ENCODE results near the gene CACNB4. TPM values are rescaled to one million over a fixed set of nuclear protein-coding genes. Genes with fewer than 3 reads are reported as not detected.

The CACNB4 gene
- total and polyA plus RNA-seq, 9 of the 15 experiments (the other 6 are each of a cell fraction or from before 2014, with no cell fraction given): 0.01 to 0.20 (median 0.04) TPM; not detected in 1

DNA sequence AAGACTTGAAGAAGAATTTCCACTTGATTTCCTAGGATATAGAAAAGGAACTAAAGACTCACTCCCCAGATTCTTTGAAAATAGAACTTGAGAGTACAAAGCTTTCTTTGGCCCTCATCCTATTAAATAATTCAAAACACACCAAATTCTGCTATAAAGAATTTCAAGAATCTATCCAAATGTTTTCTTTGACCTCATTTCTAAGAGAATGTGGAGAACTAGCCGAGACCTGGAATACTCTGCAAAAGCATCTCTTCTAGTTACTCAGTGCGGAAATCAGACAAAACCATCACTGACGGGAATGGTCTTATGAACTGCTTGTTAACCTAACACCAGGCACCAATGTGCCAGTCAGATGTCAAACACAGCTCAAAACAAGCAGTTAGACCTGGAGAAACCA, 226.4 kb downstream of the CACNB4 start:
- Histone ChIP-seq H3K79me2 (ENCODE audit: control insufficient read depth, insufficient read depth, low read length) (no peaks in the 10 kb centered on the region), H3K4me1 (replicated peaks in 1 of 2; ENCODE audit: control insufficient read depth in 2 of 2, insufficient read depth in 2 of 2, low read length in 2 of 2) (no peaks in the 10 kb centered on the region), H3K36me3 (ENCODE audit: control insufficient read depth, insufficient read depth, low read length) (no peaks in the 10 kb centered on the region), H3K27me3 (ENCODE audit: control insufficient read depth in 2 of 2, insufficient read depth in 2 of 2, low read length in 2 of 2) (peaks cover 25 to 31% of the 10 kb centered on the region in 2 experiments), H2AFZ (ENCODE audit: low read depth, low read length) (no peak overlapping the region), H3K4me2 (ENCODE audit: insufficient read depth, low read length) (no peak overlapping the region), H3K4me3 (no peak overlapping the region), H3K9ac (ENCODE audit: insufficient read depth in 1 of 2, low read depth in 2 of 2, low read length in 2 of 2) (no peak overlapping the region), H3K9me3 (replicated peaks; ENCODE audit: control insufficient read depth, insufficient read depth, low read depth, low read length) (no peaks in the 10 kb centered on the region), H3K9me1 (ENCODE audit: control insufficient read depth, insufficient read depth, low read length) (no peaks in the 10 kb centered on the region), H3K27ac (ENCODE audit: extremely low read depth, low read depth, low read length) (no peak overlapping the region), H4K20me1 (replicated peaks; ENCODE audit: control insufficient read depth, insufficient read depth, low read length) (no peaks in the 10 kb centered on the region)
- CTCF ChIA-PET (ENCODE audit: low intra/inter-chr PET ratio): no interaction called here
- 3% methylated on average over 3 of the region's 3 CpGs for WGBS (ENCODE audit: insufficient coverage, low coverage, missing lambda C conversion rate)
- ATAC-seq: no peak
- intact Hi-C loops (cut with micrococcal nuclease): no loop called here
- no TSS peak for BruUV-seq (replicated peaks)
- FAIRE-seq: no peak
- POLR2A ChIA-PET: no interaction called here
- TF ChIP-seq ZNF785 (CRISPR knock-in tag; IDR thresholded peaks at IDR 0.05): no peak
- no peak for TF ChIP-seq DNMT1 (IDR thresholded peaks at IDR 0.05)
- TF ChIP-seq CBFA2T2 (conservative IDR thresholded peaks at IDR 0.05): no peak
- TF ChIP-seq, protein P1, sequence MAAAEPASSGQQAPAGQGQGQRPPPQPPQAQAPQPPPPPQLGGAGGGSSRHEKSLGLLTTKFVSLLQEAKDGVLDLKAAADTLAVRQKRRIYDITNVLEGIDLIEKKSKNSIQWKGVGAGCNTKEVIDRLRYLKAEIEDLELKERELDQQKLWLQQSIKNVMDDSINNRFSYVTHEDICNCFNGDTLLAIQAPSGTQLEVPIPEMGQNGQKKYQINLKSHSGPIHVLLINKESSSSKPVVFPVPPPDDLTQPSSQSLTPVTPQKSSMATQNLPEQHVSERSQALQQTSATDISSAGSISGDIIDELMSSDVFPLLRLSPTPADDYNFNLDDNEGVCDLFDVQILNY (CRISPR knock-in tag; IDR thresholded peaks at IDR 0.05): no peak
- TF ChIP-seq, protein P2, sequence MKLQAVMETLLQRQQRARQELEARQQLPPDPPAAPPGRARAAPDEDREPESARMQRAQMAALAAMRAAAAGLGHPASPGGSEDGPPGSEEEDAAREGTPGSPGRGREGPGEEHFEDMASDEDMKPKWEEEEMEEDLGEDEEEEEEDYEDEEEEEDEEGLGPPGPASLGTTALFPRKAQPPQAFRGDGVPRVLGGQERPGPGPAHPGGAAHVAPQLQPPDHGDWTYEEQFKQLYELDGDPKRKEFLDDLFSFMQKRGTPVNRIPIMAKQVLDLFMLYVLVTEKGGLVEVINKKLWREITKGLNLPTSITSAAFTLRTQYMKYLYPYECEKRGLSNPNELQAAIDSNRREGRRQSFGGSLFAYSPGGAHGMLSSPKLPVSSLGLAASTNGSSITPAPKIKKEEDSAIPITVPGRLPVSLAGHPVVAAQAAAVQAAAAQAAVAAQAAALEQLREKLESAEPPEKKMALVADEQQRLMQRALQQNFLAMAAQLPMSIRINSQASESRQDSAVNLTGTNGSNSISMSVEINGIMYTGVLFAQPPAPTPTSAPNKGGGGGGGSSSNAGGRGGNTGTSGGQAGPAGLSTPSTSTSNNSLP (IDR thresholded peaks at IDR 0.05; ENCODE audit: borderline replicate concordance, low read depth, low read length): no peak
- TF ChIP-seq KLF16 (IDR thresholded peaks at IDR 0.05): no peak
- no peak for TF ChIP-seq ZSCAN29 (IDR thresholded peaks at IDR 0.05)
- no peak for TF ChIP-seq SUPT5H (IDR thresholded peaks at IDR 0.05)
- TF ChIP-seq ELF4 (CRISPR knock-in tag; IDR thresholded peaks at IDR 0.05): no peak
- TF ChIP-seq HNRNPK (IDR thresholded peaks at IDR 0.05; ENCODE audit: low read depth, low read length, poor library complexity, severe bottlenecking): no peak
- no peak for TF ChIP-seq CCAR2 (IDR thresholded peaks at IDR 0.05; ENCODE audit: low read depth, low read length)
- no peak for TF ChIP-seq FOXA3 (CRISPR knock-in tag; conservative IDR thresholded peaks at IDR 0.05 in 1 of 2, IDR thresholded peaks at IDR 0.05 in 1 of 2)
- no peak for TF ChIP-seq NELFE (IDR thresholded peaks at IDR 0.05; ENCODE audit: insufficient read depth, insufficient read length)
- TF ChIP-seq ZNF436 (CRISPR knock-in tag; IDR thresholded peaks at IDR 0.05): no peak
- TF ChIP-seq TAL1 (IDR thresholded peaks at IDR 0.05): no peak
- in situ Hi-C loops (cut with MboI): no loop called here
- DNase-seq (ENCODE audit: extremely low read depth in 1 of 4, low spot score in 3 of 4): no peak

Measured in K562 (cell line).